Panc1 (cell line): ENCODE data around the gene LYSET. TPM values are rescaled to one million over a fixed set of nuclear protein-coding genes. Genes with fewer than 3 reads are reported as not detected.

Source experiments
- ATAC-seq: fragments of 200-7000 bp; cut with Tn5 transposase; 2 replicates; pipeline ENCODE4 v1.9.1; 2020; ENCODE audit warnings: mild to moderate bottlenecking, moderate library complexity
- BruUV-seq: library from RNA; stranded (reverse); fragments of 400-500 nt; replicated peaks from 2 replicates; lab custom pipeline; 2021; lab: Mats Ljungman, UMichigan
- CTCF ChIA-PET: fragments of 300-600 bp; sonication (Branson Sonifier 250); formaldehyde crosslinking; loops from one replicate; lab custom pipeline; 2022; ENCODE audit warnings: antibody characterized with exemption; lab: Charles Lee
- POLR2A ChIA-PET: fragments of 300-600 bp; sonication (Branson Sonifier 250); formaldehyde crosslinking; loops from one replicate; lab custom pipeline; 2022; ENCODE audit warnings: antibody characterized with exemption; lab: Charles Lee
- DNase-seq: peaks from one replicate; pipeline ENCODE4 v3.0.0-alpha.2; 2010; ENCODE audit warnings: low read depth, low spot score
- H3K27ac ChIP-seq: 2 replicates; pipeline ENCODE4 v1.5.1; 2011; ENCODE audit warnings: mild to moderate bottlenecking, low read length, inconsistent platforms
- H3K27me3 ChIP-seq: fragments of 200-500 bp; sonication (Bioruptor generic); 2 replicates; pipeline ENCODE4 v1.6.0; 2014; ENCODE audit warnings: low read length, inconsistent platforms; ENCODE audit not compliant: control insufficient read depth, insufficient read depth
- H3K36me3 ChIP-seq: fragments of 200-500 bp; sonication (Bioruptor generic); 2 replicates; pipeline ENCODE4 v1.5.1; 2014; ENCODE audit warnings: inconsistent platforms, mild to moderate bottlenecking, low read length, moderate library complexity; ENCODE audit not compliant: control insufficient read depth, insufficient read depth
- H3K4me1 ChIP-seq: 2 replicates; pipeline ENCODE4 v1.5.1; 2011; ENCODE audit warnings: inconsistent platforms, mild to moderate bottlenecking, low read length, moderate library complexity; ENCODE audit not compliant: control insufficient read depth, insufficient read depth
- H3K4me3 ChIP-seq, 2 experiments: 2 replicates each; pipeline ENCODE4 v1.5.1; 2011 to 2012; ENCODE audit warnings: low read depth in 2 of 2, low read length in 2 of 2, mild to moderate bottlenecking in 2 of 2, inconsistent platforms in 1 of 2, moderate library complexity in 1 of 2
- H3K9me3 ChIP-seq: fragments of 200-500 bp; sonication (Bioruptor generic); 2 replicates; pipeline ENCODE4 v1.5.1; 2014; ENCODE audit warnings: low read depth, mild to moderate bottlenecking, inconsistent platforms, low read length, moderate library complexity; ENCODE audit not compliant: control insufficient read depth, insufficient read depth
- CTCF ChIP-seq: fragments of 450-650 bp; IDR thresholded peaks from 2 replicates; pipeline ENCODE4 v1.5.1; 2017; ENCODE audit warnings: mild to moderate bottlenecking
- POLR2AphosphoS5 ChIP-seq: IDR thresholded peaks from 2 replicates; pipeline ENCODE4 v1.6.1; 2012; ENCODE audit warnings: mild to moderate bottlenecking, low read depth, low read length, moderate library complexity
- REST ChIP-seq, 2 experiments: IDR thresholded peaks; 2 replicates each; pipeline ENCODE4 v1.6.1; 2011 to 2012; ENCODE audit warnings: low read depth in 2 of 2, control low read depth in 1 of 2, low read length in 1 of 2, mild to moderate bottlenecking in 1 of 2, moderate library complexity in 1 of 2; ENCODE audit not compliant: insufficient read depth in 1 of 2
- SIN3A ChIP-seq: IDR thresholded peaks from 2 replicates; pipeline ENCODE4 v1.6.1; 2012; ENCODE audit warnings: low read depth, mild to moderate bottlenecking, low read length, moderate library complexity, borderline replicate concordance; ENCODE audit not compliant: insufficient read depth
- TCF7L2 ChIP-seq: IDR thresholded peaks from 2 replicates; pipeline ENCODE4 v1.6.1; 2011; ENCODE audit warnings: mild to moderate bottlenecking, low read depth, low read length, inconsistent platforms
- in situ Hi-C: cut with HindIII; loops from 2 replicates; pipeline ENCODE4 v1.10.0; 2016; ENCODE audit warnings: low sequenced_read_pairs, low pct_unique_long_range_greater_than_20kb
- intact Hi-C: fragments of 100-400 bp; cut with micrococcal nuclease; formaldehyde crosslinking; loops from one replicate; pipeline ENCODE4 v1.10.0; 2022; ENCODE audit not compliant: unreplicated experiment
- total RNA-seq: library from RNA; stranded (reverse); gene quantifications from one replicate; pipeline ENCODE4 v1.2.1, GENCODE V29; 2021; ENCODE audit not compliant: unreplicated experiment

The LYSET gene
- total RNA-seq, 1 experiment from 2014 or later: 20.9 TPM

GRCh38 chr14:93185349-93185720 is 218 bp downstream of the LYSET start:
- CTCF ChIA-PET: no interaction called here
- in situ Hi-C loops (no loop called here), intact Hi-C loops (no loop called here)
- H3K27me3 ChIP-seq: no peaks in the 10 kb centered on the region
- TF ChIP-seq CTCF (no peak), POLR2AphosphoS5 (no peak), TCF7L2 (no peak), REST (IDR thresholded peaks at IDR 0.05; ENCODE audit: insufficient read depth in 1 of 2, low read depth in 2 of 2, low read length in 1 of 2) (no peak), SIN3A (no peak)
- ATAC-seq (no peak), DNase-seq (no peak)
- no TSS peak for BruUV-seq
- H3K4me3 ChIP-seq: peak overlapping the region; percentile 86 to 97
- POLR2A ChIA-PET: interaction anchor here (1.1 kb wide), 1 partner anchor 19 kb away, joined by 3 read pairs; no protein-coding TSS in a partner anchor
- peak overlapping the region; percentile 82 for H3K27ac ChIP-seq
- H3K4me1 ChIP-seq: peaks cover 6% of the 10 kb centered on the region; the same call in 1 of the 2 replicates
- H3K9me3 ChIP-seq: no peaks in the 10 kb centered on the region
- peaks cover 2% of the 10 kb centered on the region for H3K36me3 ChIP-seq

GRCh38 chr14:93186466-93186865 is 1.3 kb downstream of the LYSET start:
- no peaks in the 10 kb centered on the region for H3K27me3 ChIP-seq
- H3K36me3 ChIP-seq: peaks cover 2% of the 10 kb centered on the region
- POLR2A ChIA-PET: no interaction called here
- CTCF ChIA-PET: no interaction called here
- intact Hi-C loops: no loop called here
- H3K4me1 ChIP-seq: peaks cover 6% of the 10 kb centered on the region; the same call in 1 of the 2 replicates
- H3K9me3 ChIP-seq: no peaks in the 10 kb centered on the region
- no peak overlapping the region for H3K27ac ChIP-seq
- in situ Hi-C loops: no loop called here
- H3K4me3 ChIP-seq: no peak overlapping the region
- DNase-seq (no peak), ATAC-seq (no peak)
- BruUV-seq: TSS peak; percentile 84
- no peak for TF ChIP-seq CTCF
- no peak for TF ChIP-seq REST (IDR thresholded peaks at IDR 0.05; ENCODE audit: insufficient read depth in 1 of 2, low read depth in 2 of 2, low read length in 1 of 2)
- no peak for TF ChIP-seq SIN3A
- no peak for TF ChIP-seq POLR2AphosphoS5
- no peak for TF ChIP-seq TCF7L2
